Measurements from ENCODE around the gene ODAD4.

DNA sequence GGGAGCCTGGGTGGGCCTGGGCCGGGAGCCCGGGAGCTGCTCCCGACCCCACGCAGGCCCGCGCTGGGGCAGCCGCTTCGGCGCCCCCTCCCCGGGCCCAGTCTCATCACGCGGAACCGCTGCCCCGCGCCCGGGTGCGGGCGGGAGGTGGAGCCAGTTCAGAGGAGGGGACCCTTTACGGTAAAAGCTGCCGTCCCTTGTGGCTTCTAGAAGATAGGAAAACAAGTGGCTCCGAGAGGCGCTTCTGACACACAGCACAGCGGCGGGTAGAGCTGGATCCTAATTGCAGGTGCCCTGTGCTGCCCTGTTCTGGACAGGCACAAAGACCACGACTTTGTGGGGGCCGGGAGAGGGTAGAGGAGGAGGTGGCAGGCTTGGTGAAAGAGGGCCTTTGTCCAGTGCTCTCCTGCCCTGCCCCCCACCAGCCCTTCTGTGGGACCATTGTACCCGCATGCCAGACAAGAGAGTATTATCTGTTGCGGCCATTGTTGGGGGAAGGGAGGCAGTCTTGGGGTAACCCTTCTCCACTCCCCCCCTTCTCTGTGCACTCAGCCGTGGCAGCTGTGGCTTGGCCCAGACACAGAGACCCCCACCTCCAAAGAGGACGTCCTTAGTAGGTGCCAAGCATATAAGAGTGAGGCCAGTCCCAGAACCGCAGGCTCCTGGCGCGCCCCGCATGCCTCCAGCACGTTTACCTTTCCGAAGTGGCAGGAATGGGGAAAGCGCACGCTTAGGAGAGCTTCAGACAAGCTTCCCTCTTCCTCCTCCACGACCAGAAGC is 36.9 kb downstream of the ODAD4 start:
- TF ChIP-seq, protein P1, sequence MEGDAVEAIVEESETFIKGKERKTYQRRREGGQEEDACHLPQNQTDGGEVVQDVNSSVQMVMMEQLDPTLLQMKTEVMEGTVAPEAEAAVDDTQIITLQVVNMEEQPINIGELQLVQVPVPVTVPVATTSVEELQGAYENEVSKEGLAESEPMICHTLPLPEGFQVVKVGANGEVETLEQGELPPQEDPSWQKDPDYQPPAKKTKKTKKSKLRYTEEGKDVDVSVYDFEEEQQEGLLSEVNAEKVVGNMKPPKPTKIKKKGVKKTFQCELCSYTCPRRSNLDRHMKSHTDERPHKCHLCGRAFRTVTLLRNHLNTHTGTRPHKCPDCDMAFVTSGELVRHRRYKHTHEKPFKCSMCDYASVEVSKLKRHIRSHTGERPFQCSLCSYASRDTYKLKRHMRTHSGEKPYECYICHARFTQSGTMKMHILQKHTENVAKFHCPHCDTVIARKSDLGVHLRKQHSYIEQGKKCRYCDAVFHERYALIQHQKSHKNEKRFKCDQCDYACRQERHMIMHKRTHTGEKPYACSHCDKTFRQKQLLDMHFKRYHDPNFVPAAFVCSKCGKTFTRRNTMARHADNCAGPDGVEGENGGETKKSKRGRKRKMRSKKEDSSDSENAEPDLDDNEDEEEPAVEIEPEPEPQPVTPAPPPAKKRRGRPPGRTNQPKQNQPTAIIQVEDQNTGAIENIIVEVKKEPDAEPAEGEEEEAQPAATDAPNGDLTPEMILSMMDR (IDR thresholded peaks at IDR 0.05), result no peak
- TF ChIP-seq, protein P2, sequence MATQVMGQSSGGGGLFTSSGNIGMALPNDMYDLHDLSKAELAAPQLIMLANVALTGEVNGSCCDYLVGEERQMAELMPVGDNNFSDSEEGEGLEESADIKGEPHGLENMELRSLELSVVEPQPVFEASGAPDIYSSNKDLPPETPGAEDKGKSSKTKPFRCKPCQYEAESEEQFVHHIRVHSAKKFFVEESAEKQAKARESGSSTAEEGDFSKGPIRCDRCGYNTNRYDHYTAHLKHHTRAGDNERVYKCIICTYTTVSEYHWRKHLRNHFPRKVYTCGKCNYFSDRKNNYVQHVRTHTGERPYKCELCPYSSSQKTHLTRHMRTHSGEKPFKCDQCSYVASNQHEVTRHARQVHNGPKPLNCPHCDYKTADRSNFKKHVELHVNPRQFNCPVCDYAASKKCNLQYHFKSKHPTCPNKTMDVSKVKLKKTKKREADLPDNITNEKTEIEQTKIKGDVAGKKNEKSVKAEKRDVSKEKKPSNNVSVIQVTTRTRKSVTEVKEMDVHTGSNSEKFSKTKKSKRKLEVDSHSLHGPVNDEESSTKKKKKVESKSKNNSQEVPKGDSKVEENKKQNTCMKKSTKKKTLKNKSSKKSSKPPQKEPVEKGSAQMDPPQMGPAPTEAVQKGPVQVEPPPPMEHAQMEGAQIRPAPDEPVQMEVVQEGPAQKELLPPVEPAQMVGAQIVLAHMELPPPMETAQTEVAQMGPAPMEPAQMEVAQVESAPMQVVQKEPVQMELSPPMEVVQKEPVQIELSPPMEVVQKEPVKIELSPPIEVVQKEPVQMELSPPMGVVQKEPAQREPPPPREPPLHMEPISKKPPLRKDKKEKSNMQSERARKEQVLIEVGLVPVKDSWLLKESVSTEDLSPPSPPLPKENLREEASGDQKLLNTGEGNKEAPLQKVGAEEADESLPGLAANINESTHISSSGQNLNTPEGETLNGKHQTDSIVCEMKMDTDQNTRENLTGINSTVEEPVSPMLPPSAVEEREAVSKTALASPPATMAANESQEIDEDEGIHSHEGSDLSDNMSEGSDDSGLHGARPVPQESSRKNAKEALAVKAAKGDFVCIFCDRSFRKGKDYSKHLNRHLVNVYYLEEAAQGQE (IDR thresholded peaks at IDR 0.05; ENCODE audit: insufficient read depth in 1 of 2, low read depth in 2 of 2, low read length in 1 of 2), result no peak
- no peak for TF ChIP-seq POLR2AphosphoS5 (IDR thresholded peaks at IDR 0.05; ENCODE audit: low read depth, low read length)

Measured in Panc1 (cell line).